Measurements from ENCODE around the gene NRK.
"Not testable (repeated sequence)": the region's sequence is repeated elsewhere in the genome, so short reads cannot be mapped to it uniquely, and the experiment has no call there.

Gene NRK, protein sequence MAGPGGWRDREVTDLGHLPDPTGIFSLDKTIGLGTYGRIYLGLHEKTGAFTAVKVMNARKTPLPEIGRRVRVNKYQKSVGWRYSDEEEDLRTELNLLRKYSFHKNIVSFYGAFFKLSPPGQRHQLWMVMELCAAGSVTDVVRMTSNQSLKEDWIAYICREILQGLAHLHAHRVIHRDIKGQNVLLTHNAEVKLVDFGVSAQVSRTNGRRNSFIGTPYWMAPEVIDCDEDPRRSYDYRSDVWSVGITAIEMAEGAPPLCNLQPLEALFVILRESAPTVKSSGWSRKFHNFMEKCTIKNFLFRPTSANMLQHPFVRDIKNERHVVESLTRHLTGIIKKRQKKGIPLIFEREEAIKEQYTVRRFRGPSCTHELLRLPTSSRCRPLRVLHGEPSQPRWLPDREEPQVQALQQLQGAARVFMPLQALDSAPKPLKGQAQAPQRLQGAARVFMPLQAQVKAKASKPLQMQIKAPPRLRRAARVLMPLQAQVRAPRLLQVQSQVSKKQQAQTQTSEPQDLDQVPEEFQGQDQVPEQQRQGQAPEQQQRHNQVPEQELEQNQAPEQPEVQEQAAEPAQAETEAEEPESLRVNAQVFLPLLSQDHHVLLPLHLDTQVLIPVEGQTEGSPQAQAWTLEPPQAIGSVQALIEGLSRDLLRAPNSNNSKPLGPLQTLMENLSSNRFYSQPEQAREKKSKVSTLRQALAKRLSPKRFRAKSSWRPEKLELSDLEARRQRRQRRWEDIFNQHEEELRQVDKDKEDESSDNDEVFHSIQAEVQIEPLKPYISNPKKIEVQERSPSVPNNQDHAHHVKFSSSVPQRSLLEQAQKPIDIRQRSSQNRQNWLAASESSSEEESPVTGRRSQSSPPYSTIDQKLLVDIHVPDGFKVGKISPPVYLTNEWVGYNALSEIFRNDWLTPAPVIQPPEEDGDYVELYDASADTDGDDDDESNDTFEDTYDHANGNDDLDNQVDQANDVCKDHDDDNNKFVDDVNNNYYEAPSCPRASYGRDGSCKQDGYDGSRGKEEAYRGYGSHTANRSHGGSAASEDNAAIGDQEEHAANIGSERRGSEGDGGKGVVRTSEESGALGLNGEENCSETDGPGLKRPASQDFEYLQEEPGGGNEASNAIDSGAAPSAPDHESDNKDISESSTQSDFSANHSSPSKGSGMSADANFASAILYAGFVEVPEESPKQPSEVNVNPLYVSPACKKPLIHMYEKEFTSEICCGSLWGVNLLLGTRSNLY (N-terminal part only)

DNA sequence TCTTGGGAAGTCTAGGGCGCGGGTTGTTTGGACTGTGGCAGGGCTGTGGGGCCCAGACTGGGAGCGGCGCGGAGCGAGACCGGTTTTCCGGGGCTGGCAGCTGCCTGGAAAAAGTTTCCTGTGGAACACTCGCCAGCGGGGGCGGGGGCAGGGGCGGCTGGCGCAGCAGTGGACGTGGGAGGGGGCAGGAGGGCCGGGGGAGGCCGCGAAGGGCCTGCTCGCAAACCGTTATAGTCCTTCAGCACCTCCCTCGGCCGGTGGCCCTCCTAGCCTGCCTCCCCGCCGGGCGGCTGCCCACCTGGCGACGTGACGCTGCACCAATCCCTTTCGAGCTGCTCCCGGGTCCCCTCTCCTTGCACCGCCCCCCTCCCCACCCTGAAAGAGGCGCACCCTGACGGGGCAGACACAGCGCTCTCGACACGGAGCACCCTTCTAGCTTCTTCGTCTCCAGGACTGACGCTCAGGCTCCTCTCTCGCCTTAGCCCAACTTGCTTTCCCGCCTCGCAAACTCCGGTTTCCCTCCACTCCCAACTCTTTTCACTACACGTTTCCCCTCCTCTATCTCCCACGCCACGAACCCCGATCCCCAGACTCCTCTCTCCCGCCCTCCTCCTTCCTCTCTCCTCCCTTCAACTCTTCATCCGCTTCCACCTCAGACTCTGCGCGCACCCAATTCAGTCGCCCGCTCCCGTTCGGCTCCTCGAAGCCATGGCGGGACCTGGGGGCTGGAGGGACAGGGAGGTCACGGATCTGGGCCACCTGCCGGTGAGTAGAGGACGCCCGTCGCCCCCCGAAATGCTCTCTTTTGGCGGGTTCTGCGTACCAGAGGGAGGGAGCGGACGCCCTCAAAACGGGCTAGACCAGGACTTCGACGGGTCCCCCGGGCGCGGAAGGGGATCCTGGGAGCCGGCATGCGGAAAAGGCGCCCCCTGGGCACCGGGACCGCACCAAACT, at the start of gene NRK:
NRK (plus strand) TSS at position 402 of the 954 bp plus-strand sequence; CDS start at position 709, 307 bp downstream.
- no peak for DNase-seq (ENCODE audit: low spot score)

DNA sequence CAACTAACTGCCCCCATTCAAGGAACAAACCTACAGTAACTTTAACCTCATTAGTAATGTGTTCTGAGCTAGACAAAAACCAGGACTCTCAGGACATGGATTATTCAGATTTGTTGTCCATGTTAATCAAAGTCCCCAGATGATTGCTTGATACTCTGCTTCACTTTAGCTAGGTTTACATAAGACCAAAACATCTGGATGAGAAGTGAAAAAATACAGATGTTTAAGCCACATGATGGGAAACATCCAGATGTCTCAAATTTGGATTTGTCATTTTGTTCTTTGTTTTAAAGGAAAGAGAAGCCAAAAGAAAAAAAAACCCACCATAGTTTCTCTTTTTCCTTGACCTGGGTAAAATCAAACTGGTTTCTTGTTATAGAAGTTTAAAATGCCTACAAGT, 48.5 kb upstream of the NRK start:
- DNase-seq (ENCODE audit: low spot score), result no peak

DNA sequence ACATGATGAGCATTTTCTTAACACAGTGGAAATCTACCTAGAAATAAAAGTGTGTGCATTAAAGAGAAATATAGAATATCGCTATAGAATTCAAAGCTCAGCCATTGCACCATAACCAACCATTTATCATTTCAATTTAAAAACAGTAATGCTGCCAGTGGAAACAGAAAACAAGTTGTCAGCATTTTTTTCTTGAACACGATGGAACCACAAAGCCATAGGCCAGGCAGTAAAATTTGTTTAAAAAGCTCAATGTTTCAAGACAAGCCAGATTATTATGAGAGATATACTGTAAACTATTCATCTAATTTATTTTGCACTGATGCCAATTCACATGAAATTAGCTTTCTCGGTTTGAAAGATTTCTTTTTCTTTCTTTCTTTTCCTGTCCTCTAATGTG, 46.7 kb upstream of the NRK start:
- DNase-seq (ENCODE audit: low spot score), result no peak

DNA sequence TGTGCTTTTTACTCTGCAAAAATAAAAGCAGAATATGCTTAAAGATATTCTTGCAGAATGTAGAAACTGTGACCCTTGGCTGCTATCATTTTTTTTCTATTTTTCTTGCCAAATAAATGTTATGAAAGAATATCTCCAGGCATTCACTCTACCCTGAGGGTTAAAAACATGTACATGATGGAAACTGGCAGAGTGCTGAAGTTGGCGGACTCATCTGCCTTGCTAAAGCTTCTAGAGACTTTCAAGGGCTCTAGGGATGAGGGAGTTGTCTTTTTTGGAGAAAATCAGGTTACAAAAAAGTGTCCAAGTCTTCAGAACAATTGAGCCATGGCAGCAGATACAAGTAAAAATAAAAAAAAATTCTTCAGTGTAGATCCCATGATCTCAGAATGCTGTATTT, 40.5 kb upstream of the NRK start:
- no peak for DNase-seq (ENCODE audit: low spot score)

DNA sequence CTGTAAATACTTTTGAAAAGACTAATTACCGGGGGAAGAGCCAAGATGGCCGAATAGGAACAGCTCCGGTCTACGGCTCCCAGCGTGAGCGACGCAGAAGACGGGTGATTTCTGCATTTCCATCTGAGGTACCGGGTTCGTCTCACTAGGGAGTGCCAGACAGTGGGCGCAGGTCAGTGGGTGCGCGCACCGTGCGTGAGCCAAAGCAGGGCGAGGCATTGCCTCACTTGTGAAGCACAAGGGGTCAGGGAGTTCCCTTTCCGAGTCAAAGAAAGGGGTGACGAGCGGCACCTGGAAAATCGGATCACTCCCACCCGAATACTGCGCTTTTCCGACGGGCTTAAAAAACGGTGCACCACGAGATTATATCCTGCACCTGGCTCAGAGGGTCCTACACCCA, 25.5 kb upstream of the NRK start:
- not testable (repeated sequence) for DNase-seq (ENCODE audit: low spot score)

DNA sequence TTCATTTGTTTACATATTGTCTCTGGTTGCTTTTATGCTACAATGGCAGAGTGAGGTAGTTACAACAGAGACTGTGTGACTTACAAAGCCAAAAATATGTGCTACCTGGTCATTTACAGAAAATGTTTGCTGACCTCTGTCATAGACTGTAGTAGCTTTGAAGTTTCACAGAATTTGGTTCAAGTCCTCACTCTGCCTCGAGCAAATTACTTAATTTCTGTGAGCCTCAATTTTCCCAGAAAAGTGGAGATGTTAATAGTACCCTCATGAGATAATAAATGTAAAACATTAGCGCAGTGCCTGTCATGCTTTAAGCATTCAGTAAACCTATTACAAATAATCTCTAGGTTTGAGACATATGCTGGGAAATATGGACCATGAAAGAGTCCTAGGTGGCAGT, 18.4 kb upstream of the NRK start:
- DNase-seq (ENCODE audit: low spot score), result no peak

DNA sequence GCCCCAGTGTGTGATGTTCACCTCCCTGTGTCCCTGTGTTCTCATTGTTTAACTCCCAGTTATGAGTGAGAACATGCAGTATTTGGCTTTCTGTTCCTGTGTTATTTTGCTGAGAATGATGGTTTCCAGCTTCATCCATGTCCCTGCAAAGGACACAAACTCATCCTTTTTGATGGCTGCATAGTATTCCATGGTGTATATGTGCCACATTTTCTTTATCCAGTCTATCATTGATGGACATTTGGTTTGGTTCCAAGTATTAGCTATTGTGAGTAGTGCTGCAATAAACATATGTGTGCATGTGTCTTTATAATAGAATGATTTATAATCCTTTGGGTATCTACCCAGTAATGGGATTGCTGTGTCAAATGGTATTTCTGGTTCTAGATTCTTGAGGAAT, 16.7 kb upstream of the NRK start:
- not testable (repeated sequence) for DNase-seq (ENCODE audit: low spot score)

DNA sequence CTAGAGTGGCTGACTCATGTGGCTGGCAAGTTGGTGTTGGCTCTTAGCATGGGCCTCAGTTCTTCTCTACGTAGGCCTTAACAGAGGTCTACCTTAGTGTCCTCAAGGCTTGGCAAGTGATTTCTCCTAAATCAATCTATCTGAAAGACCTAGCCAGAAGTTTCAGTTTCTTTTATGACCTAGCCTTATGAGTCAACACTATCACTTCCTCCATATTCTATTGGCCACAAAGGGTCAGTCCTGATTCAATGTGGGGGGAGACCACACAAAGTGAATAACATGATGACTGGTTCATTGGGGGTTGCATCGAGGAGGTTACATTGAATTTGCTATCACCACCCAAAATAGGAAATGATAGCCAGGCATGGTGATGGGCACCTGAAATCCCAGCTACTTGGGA, 5.8 kb upstream of the NRK start:
- DNase-seq (ENCODE audit: low spot score), result no peak

DNA sequence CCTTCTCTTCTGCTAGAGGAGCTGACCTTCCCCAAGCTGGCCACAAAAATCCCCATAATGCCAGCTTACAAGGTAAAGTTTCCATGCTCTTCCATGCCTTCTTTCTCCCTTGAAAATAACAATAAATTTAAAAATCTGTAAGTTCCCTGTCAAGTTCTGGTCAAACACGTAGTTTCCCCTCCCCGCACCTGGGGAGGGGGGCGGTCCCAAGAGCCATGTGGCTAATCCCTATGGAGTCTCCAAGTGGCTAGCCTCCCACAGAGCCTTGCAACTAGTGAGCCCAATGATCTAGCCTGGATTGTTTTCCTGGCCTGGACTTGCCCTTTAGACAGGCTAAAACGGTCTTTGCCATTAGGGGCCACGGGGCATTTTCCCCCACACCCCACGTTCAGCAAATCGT, 2.1 kb upstream of the NRK start:
- DNase-seq (ENCODE audit: low spot score), result no peak

DNA sequence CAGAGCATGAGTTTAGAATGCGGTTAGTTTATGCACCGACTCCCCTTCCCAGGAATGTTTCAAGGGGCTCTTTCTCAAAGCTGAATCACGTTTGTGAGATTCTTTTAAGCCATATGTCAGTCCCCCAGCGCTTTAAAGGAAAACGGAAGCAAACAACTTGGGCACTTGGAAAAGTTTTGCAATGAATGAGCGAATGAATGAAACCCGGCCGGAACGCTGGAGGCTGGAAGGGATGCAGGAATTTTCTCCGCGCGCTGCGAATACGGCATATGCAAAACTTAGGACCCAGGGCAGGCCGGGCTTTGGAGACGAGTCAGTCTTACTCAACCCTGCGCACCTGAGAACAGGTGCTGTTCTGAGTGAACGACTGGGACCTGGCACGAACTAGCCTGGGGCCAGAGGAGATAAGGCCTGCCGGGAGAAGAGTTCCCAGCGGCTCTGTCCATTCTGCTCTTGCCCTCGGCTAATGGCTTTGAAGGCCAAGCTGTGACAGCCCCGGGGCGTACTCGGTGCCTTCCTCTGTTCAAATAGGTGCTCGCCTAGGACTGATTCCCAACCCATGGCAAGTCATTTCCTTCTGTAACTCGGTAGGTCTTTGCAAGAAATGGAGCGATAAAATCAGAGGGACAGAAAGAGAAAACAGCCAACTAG, 743 bp upstream of the NRK start:
- DNase-seq (ENCODE audit: low spot score), result no peak

DNA sequence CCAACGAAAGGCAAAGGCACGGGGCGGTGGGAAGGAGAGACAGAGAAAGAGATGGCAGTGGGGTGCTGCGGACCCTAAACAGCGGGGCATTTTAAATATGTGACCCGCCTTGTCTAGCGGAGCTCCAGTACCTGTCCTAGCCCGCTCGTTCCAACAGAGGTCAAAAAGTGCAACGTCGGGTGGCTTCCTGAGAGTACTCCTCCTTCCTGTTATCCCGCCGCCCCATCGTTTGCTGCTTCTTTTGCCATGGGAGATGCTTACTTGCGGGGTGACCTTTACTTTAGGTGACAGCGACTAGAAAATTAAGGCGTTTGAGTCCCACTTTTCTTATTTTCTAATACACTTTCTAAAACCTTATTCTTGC, 735 bp downstream of the NRK start:
- DNase-seq (ENCODE audit: low spot score), result no peak

DNA sequence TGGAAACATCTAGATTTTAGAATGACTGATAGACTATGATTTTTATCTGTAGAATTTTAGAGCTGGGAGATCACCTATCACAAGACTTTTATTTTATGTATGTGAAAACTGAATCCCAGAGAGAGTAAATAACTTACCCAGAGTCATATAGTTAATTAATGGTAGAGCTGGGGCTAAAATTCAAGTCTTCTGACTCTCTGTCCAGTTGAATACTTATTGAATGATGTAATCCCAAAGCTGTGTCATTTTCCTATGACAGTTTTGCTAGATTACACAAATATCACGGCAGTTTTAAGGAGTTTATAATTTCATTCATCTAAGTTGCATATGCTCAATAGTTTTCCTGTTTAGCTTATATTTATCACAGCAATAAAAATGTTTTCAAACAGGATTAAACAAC, 6.7 kb downstream of the NRK start:
- DNase-seq (ENCODE audit: low spot score), result no peak

DNA sequence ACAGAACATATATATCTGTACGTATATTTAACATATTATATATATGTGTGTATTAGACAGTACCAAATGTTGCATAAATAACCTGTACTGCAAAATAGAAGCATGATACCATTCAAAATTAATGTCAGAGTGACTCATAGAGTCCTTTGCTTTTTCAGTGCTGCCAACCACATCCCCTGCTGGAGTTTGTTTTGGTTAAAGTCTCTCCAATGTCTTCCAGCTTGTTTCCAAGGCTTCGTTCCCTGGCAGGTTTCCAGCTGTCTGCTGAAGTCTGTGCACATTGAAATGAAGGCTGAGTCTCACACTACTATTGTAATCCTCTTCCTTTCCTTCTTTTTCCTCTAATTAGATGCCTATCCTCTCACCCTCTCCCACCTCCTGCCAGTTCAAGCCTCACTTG, 14.9 kb downstream of the NRK start:
- no peak for DNase-seq (ENCODE audit: low spot score)

DNA sequence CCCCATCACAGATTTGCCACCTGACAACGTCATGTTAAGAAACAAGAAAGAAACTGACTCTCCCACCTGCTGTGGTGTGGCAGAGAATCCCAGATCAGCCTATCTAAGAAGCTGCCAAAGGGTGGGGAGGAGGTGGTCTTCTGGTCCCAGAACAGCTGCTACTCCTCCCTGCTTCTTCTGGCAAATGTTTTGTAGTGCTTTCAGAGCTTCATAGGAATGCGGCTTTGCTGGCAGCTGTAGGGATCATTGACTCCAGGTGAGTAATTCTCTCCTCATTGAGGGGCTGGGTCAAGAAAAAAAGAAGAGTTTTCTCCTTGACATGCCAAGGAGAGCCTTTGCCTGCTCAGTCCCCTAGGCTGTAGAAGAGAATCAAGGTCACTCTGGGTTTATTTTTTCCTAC, 23.3 kb downstream of the NRK start:
- DNase-seq (ENCODE audit: low spot score), result no peak

DNA sequence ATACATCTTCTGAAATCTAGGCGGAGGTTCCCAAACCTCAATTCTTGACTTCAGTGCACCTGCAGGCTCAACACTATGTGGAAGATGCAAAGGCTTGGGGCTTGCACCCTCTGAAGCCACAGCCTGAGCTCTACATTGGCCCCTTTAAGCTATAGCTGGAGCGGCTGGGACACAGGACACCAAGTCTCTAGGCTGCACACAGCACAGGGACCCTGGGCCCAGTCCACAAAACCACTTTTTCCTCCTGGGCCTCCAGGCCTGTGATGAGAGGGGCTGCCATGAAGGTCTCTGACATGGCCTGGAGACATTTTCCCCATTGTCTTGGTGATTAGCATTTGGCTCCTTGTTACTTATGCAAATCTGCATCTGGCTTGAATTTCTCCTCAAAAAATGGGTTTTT, 27.8 kb downstream of the NRK start:
- not testable (repeated sequence) for DNase-seq (ENCODE audit: low spot score)

DNA sequence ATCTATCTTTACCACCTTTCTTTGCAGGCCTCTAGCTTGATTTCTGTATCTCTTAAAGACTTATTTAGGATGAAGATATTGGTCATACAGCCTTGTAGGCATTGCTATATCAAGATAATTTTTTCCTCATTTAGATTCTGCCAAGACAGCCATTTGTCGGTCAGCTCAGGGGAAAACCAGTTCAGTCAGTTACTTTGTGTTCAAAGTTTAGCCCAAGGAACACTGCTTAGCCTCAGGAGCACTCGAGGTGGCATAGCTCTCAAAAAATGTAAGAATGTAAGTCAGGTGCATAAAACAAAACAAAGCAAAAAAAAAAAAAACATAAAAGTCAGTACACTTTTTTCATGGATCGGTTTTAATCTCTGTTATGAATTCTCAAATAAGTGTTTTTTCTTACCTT, 43.4 kb downstream of the NRK start:
- DNase-seq (ENCODE audit: low spot score), result no peak

DNA sequence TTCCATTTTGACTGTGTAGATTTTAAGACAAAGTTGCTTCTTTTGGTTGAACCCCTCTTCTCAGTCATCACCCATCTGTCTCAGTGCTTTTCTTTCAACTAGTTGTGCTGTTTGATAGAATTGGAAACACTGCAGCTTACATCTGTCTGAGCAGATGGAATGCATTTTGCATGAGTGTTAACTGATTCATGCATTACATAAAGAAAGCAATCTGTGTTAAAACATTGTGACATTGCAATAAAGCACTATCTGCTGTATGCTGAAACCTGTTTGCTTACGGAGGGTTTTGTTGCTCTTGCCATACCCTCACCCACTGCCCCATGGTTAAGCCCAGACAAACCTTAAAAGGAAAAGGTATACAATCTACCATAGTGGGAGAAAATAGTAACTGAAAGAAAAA, 47.4 kb downstream of the NRK start:
- no peak for DNase-seq (ENCODE audit: low spot score)

DNA sequence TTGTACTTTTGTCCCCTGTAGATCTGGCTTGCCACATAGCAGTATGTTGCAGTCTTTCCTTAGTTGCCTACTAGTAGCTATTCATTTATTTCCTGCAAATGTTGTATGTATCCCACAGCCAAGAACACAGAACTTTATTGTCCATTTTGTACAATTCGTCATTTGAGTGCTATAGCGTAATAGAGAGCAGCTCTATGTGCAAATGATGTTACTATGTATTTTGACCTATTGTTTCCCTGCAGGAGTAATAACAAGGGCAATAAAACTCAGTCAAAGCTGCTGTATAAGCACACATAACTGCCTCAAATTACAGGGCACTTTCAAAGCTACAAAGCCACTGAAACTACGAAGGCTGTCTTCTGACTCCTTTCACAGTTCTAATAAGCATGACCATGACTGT, 48.1 kb downstream of the NRK start:
- DNase-seq (ENCODE audit: low spot score), result no peak

DNA sequence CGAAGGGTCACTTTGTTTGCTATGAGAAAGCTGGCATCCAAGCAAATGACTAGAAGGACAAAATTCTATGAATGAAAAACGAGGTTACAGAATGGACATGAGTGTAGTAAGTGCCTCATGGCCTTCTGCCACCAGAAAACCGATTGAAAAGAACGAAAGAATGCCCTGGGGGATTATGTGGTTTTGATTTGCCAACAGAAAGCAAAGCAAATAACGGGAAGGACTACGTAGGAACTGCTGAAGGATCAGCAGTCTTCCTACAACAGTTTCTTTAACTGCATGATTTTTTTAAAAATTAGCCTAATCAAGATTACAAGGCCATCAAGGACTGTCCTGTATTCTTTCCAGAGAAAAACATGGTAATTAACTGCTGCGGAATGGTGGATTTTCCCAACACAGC, 50.6 kb downstream of the NRK start:
- DNase-seq (ENCODE audit: low spot score), result no peak

DNA sequence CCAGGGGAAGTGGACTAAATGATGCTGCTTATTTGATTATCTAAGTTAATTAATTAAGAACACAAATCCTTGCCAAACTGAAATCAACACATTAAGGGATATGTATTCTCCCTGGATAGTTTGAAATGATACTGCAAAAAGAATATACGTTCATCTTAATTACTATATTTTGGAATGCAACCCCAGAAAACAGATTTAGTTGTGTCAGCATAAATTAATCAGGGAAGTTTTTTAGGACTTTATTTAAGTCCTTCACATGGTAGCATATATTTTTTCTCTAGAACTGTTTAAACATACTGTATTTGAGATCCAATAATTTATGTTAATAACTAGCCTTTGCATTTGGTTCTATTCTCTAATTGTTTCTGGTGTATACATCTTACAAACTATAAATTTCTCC, 52.5 kb downstream of the NRK start:
- no peak for DNase-seq (ENCODE audit: low spot score)

DNA sequence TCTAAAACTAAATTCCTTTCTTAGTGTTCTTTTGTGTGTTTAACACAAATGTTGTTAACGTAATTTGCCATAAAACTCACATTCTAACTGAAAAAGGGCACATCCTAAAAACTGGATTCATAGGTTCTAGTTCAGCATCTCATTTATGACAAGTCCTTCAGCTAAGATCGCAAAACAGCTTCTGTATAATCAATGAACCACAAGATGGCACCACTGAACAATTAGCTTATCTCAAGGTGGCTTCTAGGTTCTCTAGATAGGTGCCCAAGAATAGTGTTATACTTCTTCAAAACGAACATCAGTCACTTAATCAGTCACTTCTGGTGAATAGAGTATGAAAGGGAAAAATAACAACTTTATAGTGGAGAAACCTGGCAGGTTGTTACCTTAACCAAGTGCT, 54.3 kb downstream of the NRK start:
- DNase-seq (ENCODE audit: low spot score), result no peak

Data from hematopoietic multipotent progenitor cell treated with erythropoietin and hydrocortisone succinate and interleukin-3 and kit ligand, for 17 days (in vitro differentiated cells).